Upper lobe of left lung (tissue), 4 donors: ENCODE results near the gene DYSF.

ENCODE experiments used
- CTCF ChIP-seq, 6 experiments: fragments of 450-650 bp in 4 of 6; fragments of 200-600 bp in 2 of 6; sonication (generic) in 2 of 6; IDR thresholded peaks; one replicate each; pipeline ENCODE4 v1.5.1; 2016 to 2019; ENCODE audit warnings: antibody characterized with exemption in 6 of 6
- EP300 ChIP-seq, 4 donors: sonication (generic); formaldehyde crosslinking; IDR thresholded peaks; one replicate each; pipeline ENCODE4 v1.5.1; 2017; ENCODE audit warnings: antibody characterized with exemption in 4 of 4, control low read depth in 2 of 4
- POLR2A ChIP-seq, 4 donors: fragments of 450-650 bp; IDR thresholded peaks; one replicate each; pipeline ENCODE4 v1.5.1; 2016 to 2017; ENCODE audit warnings: antibody characterized with exemption in 4 of 4, mild to moderate bottlenecking in 2 of 4
- POLR2AphosphoS5 ChIP-seq, 2 donors: sonication (generic); formaldehyde crosslinking; IDR thresholded peaks; one replicate each; pipeline ENCODE4 v1.5.1; 2017; ENCODE audit warnings: antibody characterized with exemption in 2 of 2

DNA sequence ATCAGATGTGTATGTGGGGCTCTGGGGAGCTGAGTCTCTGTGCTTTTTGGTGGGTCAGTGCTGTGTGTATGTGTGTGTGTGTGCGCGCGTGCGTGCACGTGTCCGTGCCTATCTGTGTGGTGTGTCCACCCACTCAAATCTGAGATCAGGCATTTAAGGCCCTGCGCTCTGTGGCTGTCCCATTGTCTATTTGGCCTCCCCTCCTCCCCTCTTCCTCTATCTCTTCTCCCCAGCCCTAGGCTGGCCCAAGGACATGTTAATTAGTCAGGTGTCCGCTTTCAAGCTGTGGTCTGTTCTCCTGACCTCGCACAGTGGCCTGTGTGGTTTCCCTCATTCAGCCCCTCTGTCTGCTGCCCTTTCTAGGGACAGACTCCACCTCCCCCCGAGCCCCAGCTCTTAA is 136.4 kb downstream of the DYSF start:
- no peak for TF ChIP-seq CTCF (IDR thresholded peaks at IDR 0.05)
- TF ChIP-seq POLR2AphosphoS5 (IDR thresholded peaks at IDR 0.05), result no peak
- no peak for TF ChIP-seq POLR2A (IDR thresholded peaks at IDR 0.05)
- TF ChIP-seq EP300 (IDR thresholded peaks at IDR 0.05), result no peak
